DMS53 (cell line): Measurements from ENCODE around the gene CD19.
"Not testable (repeated sequence)": the region's sequence is repeated elsewhere in the genome, so short reads cannot be mapped to it uniquely, and the experiment has no call there.

ENCODE experiments used
- DNase-seq: peaks from one replicate; lab custom pipeline; 2025; lab: John Stamatoyannopoulos, UW

Gene CD19

DNA sequence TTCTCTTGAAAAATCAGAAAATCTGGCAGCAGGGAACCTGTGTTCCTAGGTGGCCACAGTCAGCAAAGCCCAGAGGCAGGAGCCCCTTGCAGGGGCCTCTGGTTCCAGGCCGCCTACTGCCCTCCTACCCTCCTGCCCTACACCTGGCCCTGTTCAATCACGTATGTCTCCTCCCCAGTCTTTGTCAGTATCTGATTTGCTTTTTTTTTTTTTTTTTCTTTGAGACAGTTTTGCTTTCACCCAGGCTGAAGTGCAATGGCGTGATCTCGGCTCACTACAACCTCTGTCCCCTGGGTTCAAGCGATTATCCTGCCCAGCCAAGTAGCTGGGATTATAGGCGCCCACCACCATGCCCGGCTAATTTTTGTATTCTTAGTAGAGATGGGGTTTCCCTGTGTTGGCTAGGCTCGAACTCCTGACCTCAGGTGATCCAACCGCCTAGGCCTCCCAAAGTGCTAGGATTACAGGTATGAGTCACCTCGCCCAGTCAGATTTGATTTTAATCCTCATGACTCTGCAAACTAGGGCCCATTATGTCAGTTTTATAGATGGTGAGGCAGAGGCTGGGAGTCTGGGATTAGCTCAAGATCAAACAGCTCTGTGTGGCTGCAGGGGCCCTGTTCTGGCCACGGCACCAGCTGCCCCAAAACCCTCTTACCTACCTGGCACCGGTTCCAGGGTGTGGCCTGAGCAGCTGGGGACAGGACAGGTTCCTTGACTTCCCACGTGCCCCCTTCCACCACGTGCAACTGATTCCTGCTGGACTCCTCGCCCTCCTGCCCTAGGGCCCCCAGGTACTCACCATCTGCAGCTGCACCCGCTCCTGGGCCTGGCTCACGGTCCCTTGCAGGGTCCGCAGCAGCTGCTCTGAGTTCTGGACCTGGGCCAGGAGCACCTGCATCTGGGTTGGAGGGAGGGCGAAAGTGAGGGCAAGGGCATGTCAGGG lies 21.4 kb upstream of the CD19 start:
- peak; percentile 28 for DNase-seq

DNA sequence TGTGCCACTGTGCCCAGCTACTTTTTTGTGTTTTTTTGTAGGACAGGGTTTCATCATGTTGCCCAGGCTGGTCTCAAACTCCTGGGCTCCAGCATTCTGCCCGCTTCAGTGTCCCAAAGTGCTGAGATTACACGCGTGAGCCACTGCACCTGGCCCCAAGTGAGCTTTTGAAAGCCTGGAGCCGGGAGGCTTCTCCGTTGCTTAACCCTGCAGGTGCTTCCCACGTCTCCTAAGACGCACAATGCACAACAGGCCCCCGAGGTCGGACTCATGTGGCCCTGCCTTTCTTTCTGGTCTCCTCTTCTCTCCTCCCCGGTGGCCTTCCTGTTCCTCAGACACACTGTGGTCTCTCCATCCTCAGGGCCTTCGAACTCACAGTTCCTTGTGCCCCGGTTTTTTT lies 19.2 kb upstream of the CD19 start:
- DNase-seq = no peak

DNA sequence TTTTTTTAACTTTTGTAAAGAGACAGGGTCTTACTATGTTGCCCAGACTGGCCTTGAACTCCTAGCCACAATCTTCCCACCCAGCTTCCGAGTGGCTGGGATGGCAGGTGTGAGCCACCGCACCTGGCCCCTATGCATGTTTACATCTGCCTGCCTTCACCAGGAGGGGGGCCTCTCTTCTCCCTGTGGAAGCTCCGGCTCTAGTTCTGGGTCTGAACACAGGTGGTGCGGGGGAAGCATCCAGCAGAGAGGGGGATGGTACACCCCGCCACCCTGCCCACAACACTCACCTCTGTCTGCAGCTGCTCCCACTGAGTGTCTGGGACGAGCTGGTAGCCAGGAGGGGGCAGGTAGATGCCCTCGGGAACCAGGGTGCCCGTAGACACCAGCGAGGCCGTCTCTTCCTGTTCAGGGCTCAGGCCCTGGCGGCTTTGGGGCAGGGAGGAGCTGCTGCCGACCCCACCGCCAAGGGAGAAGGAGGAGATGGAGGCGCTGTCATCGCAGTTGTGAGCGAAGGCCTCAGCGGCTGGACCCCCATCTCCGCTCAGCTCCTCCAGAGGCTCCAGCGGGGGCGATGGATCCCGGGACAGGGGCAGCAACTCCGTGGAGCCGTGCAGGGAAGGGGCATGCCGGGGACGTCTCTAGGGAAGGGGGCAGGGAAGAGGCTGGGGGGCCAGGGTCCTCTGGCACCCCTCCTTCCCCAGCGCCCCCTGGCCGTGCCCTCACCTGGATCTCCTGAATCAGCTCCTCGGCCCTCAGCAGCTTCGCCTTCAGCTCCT lies 17.6 kb upstream of the CD19 start:
- peak; percentile 14 for DNase-seq

DNA sequence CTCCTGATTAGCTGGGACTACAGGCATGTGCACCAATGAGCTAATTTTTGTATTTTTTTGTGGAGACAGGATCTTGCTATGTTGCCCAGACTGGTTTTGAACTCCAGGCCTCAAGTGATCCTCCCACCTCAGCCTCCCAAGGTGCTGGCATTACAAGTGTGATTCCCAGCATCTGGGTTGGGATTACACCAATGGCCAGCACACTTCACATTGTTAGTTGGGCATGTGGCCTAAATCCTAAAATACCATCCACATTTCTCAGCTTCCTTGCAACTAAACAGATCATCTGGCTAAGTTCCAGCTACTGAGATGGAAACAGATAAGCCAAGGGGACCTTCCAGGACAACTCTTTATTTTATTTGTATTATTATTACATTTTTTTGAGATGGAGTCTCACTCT lies 16.6 kb upstream of the CD19 start:
- no peak for DNase-seq

DNA sequence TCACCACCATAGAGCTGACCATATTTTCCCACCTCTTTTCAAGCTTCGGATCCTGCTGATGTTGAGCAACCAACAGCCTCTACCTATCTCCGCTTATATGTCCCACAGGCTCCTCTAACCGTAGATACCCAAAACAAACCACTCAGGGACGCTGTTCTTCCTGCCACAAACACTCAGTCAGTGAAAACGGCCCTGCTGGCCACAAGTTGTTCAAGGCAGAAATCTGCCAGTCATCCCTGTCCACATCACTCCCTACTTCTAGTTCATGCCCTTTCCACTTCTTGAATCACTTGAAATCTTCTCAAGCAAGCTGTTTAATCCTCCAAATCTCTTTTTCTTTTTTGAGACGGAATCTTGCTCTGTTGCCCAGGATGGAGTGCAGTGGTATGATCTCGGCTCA lies 14.7 kb upstream of the CD19 start:
- DNase-seq = no peak

DNA sequence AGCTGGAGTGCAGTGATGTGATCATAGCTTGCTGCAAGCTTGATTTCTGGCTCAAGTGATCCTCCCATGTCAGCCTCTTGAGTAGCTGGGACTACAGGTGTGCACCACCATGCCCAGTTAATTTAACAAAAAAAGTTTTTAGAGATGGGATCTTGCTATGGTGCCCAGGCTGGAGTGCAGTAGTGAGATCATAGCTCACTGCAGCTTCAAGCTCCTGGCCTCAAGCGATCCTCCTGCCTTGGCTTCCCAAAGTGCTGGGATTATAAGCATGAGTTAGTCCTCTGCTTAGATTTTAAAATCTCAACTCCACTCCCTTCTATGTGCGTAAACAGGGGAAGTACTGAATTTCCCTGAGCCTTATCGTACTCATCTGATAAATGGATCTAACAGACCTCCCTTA lies 13.1 kb upstream of the CD19 start:
- no peak for DNase-seq

DNA sequence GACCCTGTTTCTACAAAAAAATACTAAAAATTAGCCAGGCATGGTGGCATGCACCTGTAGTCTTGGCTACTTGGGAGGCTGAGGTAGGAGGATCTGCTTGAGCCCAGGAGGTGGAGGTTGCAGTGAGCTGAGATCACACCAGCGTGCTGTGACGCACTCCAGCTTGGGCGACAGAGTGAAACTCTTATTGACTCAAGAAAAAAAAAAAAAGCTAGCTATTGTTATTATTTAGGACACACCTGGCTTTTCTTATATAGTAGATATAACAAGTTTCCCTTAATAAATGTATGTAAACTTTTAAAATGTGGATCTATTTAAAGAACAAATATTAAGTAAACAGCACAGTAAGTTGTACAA lies 8.6 kb upstream of the CD19 start:
- DNase-seq = peak; percentile 30

DNA sequence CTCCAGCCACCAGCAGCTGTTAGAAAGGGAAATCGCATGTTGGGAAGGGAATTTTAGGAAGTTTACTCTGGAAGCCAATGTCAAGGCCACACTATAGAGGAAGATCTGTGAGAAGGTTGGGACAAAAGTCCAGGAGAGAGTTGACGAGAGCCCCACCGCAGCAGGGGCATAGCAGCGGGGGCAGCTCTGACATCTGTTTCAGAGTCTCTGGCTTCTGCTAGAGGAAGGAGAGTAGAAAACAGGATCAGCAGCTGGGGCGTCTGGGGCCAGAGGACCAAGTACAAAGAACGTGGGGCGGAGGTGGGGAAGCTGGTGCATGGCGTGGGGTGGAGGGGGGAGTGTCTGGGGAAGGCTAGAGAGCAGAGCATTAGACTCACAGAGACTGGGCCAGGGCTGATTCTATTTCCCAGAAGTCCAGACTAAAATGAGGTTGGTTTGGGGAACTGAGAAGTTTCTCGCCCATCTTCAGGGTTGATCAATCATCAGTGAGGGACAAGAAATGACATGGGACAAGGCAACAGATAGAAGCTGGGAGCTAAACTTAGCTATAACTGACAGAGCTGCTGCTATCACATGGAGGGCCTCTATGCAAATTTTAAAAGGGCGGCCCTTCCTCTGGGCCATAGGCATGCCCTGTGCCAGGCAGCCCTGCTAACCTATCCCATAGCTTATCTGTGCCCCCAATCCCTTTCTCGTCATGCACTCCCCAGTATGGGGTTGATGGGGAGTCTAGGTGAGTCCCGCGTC lies 7.9 kb upstream of the CD19 start:
- DNase-seq = peak; percentile 67

DNA sequence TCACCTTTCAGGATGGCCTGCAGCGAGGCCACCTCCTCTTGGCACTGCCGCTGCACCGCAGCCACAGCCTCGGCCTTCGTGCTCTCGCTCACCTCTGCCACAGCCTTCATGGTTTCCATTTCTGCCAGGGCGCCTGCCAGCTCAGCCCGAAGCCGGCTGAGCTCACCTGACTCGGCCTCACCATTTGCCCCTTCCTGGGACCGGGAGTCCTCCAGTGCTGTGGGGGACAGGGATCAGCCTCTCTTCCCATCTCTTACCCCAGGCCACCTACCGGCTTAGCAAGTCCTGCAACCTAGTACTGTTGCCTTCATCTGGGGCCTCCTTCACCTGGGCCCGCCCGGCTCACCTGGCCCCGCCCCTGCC lies 7.4 kb upstream of the CD19 start:
- no peak for DNase-seq

DNA sequence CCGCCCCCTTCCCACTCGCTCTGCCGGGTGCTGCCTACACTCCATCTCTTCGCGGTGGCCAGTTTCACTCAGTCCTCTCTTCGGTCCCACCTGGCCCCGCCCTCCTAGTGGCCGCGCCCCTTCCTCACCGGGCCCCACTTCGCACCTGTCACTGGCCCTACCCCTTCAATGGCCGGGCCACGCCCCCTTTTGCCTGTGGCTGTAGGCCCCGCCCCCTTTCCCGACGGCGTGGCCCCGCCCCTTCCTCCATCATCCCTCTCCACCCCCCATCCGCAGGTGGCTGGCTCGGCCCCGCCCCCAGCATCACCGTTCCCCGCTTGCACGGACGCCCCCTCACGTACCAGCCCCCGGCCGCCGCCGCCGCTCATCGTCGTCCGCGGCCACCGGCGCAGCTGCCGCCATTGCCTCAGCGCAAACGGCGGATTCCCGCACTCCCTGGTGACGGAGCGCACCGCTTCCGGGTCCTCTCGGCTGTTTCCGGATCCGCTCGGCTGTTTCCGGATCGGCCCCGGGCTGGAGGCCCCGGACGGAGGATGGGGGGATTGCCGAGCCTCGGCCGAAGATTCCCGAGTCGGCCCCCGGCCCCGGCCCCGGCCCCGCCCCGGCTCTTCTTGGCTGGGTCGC lies 6.9 kb upstream of the CD19 start, which contains the start of gene RABEP2:
TSS of gene RABEP2 (minus strand) at position 477 of the 624 bp plus-strand sequence. CDS start at position 402, 75 bp downstream.
- DNase-seq = peak; percentile 97

DNA sequence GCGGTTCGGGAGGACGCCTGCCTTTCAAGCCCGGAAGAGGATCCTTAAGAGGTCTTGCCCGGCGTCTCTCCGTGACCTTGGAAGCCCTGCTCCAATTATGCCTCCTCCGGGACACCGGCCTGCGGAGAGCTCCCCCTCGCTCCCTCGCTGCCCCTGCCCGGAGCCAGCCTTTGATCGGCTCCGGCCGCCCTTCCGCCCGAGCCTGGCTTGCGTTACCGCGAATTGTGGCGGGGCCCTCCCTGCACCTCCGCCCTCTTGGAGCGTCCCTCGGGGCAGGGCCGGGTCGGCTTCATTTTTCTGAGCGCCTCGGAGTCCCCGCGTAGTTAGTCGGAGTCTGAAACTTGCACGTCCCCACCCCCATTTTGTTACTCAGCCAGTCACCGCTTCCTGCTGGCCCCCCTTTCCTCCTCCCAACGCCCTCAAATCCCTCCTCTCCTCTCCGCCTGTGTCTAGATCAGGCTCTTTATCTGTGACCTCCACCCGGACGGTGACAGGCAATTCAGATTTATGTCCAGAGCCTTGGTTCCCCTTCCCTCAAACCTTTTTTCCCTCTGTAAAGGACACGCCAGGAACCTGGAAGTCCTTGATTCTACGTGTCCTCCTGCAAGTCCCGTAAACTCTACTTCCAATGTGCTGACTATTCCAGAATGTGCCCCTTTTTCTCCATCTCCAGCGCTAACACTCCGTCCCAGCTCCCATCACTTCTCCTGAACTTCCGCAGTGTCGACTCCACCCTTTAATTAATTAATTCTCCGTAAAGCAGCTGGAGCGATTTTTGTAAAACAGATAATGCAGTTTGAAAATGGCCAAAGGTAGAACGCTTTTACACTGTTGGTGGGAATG lies 6.2 kb upstream of the CD19 start:
- peak; percentile 86 for DNase-seq

DNA sequence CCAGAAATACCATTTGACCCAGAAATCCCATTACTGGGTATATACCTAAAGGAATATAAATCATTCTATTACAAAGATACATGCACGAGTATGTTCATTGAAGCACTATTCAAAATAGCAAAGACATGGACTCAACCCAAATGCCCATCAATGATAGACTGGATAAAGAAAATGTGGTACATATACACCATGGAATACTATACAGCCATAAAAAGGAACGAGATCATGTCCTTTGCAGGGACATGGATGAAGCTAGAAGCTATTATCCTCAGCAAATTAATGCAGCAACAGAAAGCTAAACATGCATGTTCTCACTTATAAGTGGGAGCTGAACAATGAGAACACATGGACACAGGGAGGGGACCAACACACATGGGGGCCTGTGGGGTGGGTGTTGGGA lies 5.5 kb upstream of the CD19 start:
- DNase-seq = not testable (repeated sequence)

DNA sequence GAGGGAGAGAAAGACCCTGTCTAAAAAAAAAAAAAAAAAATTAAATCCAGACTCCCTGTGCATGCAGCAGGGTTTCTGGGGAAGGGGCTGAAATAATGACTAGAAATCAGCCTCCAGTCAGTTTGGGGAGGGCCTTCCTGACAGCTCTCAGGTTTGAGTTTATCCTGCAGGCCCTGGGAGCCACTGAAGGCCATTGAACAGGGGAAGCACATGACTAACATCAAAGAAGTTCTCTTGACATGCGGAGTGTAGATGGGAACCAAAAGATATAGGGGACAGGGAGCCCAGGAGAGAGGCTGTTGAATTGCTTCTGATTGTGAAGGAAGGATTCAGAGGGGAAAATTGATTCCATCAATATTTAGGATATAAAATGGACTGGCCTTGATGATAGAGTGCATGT lies 4.0 kb upstream of the CD19 start:
- DNase-seq = no peak

DNA sequence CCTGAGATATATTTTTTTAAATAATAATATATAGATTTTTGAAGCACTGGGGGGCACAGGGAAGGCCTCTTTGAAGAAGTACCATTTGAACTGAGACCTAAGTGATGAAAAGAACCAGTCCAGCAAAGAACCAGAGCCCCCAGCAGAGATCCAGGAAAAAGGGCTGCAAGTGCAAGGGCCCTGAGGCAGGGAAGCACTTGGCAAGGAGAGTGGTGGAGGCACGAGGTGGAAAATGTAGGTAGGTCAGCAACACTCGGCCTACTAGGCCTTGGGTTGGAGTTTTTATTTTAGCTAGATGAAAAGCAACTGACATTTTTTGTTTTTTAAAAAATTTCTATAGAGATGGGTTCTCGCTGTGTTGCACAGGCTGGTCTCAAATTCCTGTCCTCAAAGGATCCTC lies 1.6 kb upstream of the CD19 start:
- no peak for DNase-seq

DNA sequence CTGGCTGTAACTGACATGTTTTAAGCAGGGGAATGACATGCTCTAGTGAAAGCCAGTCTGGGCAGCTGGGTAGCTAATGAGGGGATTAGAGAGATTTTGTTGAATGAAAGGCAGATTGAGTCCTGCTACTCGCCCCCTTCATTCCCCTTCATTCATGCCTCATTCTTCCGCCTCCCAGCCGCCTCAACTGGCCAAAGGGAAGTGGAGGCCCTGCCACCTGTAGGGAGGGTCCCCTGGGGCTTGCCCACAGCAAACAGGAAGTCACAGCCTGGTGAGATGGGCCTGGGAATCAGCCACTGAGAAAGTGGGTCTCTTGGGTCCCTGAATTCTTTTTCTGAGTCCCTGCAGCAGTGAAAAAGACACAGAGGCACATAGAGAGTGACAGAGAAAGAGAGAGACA lies 1.1 kb upstream of the CD19 start:
- DNase-seq = no peak

DNA sequence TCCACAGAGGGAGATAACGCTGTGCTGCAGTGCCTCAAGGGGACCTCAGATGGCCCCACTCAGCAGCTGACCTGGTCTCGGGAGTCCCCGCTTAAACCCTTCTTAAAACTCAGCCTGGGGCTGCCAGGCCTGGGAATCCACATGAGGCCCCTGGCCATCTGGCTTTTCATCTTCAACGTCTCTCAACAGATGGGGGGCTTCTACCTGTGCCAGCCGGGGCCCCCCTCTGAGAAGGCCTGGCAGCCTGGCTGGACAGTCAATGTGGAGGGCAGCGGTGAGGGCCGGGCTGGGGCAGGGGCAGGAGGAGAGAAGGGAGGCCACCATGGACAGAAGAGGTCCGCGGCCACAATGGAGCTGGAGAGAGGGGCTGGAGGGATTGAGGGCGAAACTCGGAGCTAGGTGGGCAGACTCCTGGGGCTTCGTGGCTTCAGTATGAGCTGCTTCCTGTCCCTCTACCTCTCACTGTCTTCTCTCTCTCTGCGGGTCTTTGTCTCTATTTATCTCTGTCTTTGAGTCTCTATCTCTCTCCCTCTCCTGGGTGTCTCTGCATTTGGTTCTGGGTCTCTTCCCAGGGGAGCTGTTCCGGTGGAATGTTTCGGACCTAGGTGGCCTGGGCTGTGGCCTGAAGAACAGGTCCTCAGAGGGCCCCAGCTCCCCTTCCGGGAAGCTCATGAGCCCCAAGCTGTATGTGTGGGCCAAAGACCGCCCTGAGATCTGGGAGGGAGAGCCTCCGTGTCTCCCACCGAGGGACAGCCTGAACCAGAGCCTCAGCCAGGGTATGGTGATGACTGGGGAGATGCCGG lies 769 bp downstream of the CD19 start:
- DNase-seq = no peak

DNA sequence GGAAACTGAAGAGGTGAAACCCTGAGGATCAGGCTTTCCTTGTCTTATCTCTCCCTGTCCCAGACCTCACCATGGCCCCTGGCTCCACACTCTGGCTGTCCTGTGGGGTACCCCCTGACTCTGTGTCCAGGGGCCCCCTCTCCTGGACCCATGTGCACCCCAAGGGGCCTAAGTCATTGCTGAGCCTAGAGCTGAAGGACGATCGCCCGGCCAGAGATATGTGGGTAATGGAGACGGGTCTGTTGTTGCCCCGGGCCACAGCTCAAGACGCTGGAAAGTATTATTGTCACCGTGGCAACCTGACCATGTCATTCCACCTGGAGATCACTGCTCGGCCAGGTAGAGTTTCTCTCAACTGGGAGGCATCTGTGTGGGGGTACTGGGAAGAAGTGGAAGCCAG lies 1.4 kb downstream of the CD19 start:
- DNase-seq = peak; percentile 22

DNA sequence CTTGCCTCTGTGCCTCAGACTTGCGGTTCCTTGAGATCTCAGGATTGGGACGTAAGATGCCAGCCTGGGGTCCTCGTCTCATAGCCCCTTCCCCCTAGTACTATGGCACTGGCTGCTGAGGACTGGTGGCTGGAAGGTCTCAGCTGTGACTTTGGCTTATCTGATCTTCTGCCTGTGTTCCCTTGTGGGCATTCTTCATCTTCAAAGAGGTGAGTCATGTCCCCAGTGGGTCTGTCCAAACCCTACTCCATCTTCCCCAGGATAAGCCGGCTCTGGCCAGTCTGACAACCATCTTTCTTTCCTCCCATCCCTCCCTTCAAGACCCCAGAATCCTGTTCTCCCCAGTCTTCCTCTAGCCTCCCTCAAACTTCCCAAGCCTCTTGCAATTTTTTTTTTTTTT lies 3.6 kb downstream of the CD19 start:
- DNase-seq = no peak

DNA sequence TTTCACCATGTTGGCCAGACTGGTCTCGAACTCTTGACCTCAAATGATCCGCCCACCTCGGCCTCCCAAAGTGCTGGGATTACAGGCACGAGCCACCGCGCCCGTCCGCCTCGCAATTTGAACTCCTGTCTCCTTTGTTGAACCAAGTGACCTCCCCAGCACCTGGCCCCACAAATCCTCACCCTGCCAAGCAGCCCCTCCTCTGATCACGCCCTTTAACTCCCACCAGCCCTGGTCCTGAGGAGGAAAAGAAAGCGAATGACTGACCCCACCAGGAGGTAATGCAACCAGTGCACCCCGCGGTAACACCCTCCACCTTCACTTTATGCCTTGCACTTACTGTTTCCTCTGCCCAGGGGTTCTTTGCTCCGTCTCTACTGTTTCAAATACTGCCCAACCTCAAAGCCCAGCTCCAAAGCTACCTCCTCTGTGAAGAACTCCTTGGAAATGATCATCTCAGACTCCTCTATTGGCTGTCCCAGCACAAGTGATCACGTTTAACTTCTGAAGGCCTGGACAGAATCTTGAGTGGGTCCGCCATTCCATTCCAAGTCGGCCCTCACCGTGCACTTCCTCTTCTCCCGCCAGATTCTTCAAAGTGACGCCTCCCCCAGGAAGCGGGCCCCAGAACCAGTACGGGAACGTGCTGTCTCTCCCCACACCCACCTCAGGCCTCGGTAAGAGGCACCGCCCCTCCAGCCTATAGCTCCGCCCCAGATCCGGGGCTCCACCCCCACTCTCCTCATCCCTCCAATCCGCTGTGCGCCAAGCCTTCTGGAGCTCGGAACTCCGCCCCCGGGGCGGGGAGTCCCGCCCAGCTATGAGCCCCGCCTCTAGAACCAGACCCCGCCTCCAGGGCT lies 4.4 kb downstream of the CD19 start:
- peak; percentile 52 for DNase-seq
